Measurements from ENCODE around the gene ANKK1. TPM values are rescaled to one million over a fixed set of nuclear protein-coding genes. Genes with fewer than 3 reads are reported as not detected.

ANKK1 gene
- total and polyA plus RNA-seq, 8 donors, result 0.73 TPM; not detected in 7

- Histone ChIP-seq H3K4me3 (no peak overlapping the region), H3K27me3 (peaks cover 0 to 3% (median 0%) of the 10 kb centered on the region in 3 donors), H3K9me3 (no peaks in the 10 kb centered on the region), H3K27ac (no peak overlapping the region), H3K4me1 (no peaks in the 10 kb centered on the region), H3K36me3 (no peaks in the 10 kb centered on the region)
- no peak for TF ChIP-seq POLR2AphosphoS5 (IDR thresholded peaks at IDR 0.05)
- TF ChIP-seq CTCF (IDR thresholded peaks at IDR 0.05), result no peak
- no peak for TF ChIP-seq EP300 (IDR thresholded peaks at IDR 0.05)
- TF ChIP-seq POLR2A (IDR thresholded peaks at IDR 0.05), result no peak
- no peak for DNase-seq
- intact Hi-C loops (cut with DNase I; ENCODE audit: low total_unique reads), result no loop called here
- 44 to 90% (median 56%) methylated on average over 1 of the region's 1 CpG for WGBS, 5 donors
Measured at GRCh38 chr11:113396690-113397089, 9.1 kb downstream of the ANKK1 start.

- no peaks in the 10 kb centered on the region for H3K9me3 ChIP-seq
- no peaks in the 10 kb centered on the region for H3K36me3 ChIP-seq
- intact Hi-C loops (cut with DNase I; ENCODE audit: low total_unique reads), result no loop called here
- no peak overlapping the region for H3K4me3 ChIP-seq
- DNase-seq, result no peak
- no peak overlapping the region for H3K27ac ChIP-seq
- TF ChIP-seq POLR2AphosphoS5 (IDR thresholded peaks at IDR 0.05), result no peak
- TF ChIP-seq EP300 (IDR thresholded peaks at IDR 0.05), result no peak
- no peak for TF ChIP-seq CTCF (IDR thresholded peaks at IDR 0.05)
- TF ChIP-seq POLR2A (IDR thresholded peaks at IDR 0.05), result no peak
- no peaks in the 10 kb centered on the region for H3K4me1 ChIP-seq
- WGBS, 5 donors, result 77 to 88% (median 87%) methylated on average over 6 to 7 of the region's 7 CpGs
- H3K27me3 ChIP-seq, result no peaks in the 10 kb centered on the region
Measured at GRCh38 chr11:113397212-113397611, 9.6 kb downstream of the ANKK1 start.

- WGBS, 5 donors, result 88 to 94% (median 89%) methylated on average over 4 of the region's 4 CpGs
- Histone ChIP-seq H3K36me3 (no peaks in the 10 kb centered on the region), H3K4me1 (no peaks in the 10 kb centered on the region), H3K27me3 (no peaks in the 10 kb centered on the region), H3K4me3 (no peak overlapping the region), H3K9me3 (no peaks in the 10 kb centered on the region), H3K27ac (no peak overlapping the region)
- intact Hi-C loops (cut with DNase I; ENCODE audit: low total_unique reads), result no loop called here
- no peak for DNase-seq
- TF ChIP-seq CTCF (IDR thresholded peaks at IDR 0.05) (no peak), POLR2AphosphoS5 (IDR thresholded peaks at IDR 0.05) (no peak), EP300 (IDR thresholded peaks at IDR 0.05) (no peak), POLR2A (IDR thresholded peaks at IDR 0.05) (no peak)
Measured at GRCh38 chr11:113397821-113398220, 10.2 kb downstream of the ANKK1 start.

GRCh38 chr11:113398669-113399430 is 11.3 kb downstream of the ANKK1 start:
- Histone ChIP-seq H3K4me3 (no peak overlapping the region), H3K36me3 (no peaks in the 10 kb centered on the region), H3K4me1 (no peaks in the 10 kb centered on the region), H3K9me3 (no peaks in the 10 kb centered on the region), H3K27me3 (no peaks in the 10 kb centered on the region), H3K27ac (no peak overlapping the region)
- intact Hi-C loops (cut with DNase I; ENCODE audit: low total_unique reads), result no loop called here
- WGBS, 5 donors, result 80 to 89% (median 84%) methylated on average over 24 of the region's 24 CpGs
- DNase-seq, result no peak
- TF ChIP-seq CTCF (IDR thresholded peaks at IDR 0.05), result no peak
- no peak for TF ChIP-seq POLR2A (IDR thresholded peaks at IDR 0.05)
- TF ChIP-seq EP300 (IDR thresholded peaks at IDR 0.05), result no peak
- TF ChIP-seq POLR2AphosphoS5 (IDR thresholded peaks at IDR 0.05), result no peak

Measured in stomach (tissue), 9 donors.